ENCODE measurements around the gene TREML4. TPM values are rescaled to one million over a fixed set of nuclear protein-coding genes. Genes with fewer than 3 reads are reported as not detected.

TREML4 gene
- polyA plus RNA-seq, 2 of the 4 experiments (the other 2 are of a cell fraction) = not detected

DNA sequence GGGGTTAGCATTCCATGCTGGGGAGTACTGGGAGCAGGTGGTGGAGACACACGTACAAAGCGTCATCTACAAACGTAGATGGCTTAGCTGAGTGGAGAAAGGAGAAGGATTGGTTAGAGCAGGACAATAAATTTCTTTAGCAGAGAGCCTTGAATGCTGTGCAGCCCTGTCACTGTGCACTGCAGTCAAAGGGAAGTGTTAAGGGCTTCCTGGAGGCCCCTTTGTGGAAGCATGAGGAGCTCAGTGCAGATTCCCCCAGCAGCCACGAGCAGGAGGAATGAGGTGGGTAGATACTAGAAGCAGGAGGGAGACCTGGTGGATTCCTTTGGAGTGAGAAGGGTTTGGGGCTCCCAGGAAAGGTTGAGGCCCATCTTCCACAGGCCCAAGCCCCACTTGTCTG lies 6.1 kb upstream of the TREML4 start:
- H3K4me1 ChIP-seq = no peaks in the 10 kb centered on the region
- no peak for TF ChIP-seq RNF2 (IDR thresholded peaks at IDR 0.05; ENCODE audit: borderline replicate concordance, low read depth)
- no peak for TF ChIP-seq EP300 (IDR thresholded peaks at IDR 0.05)
- TF ChIP-seq SMC3 (IDR thresholded peaks at IDR 0.05) = no peak
- TF ChIP-seq JUNB (IDR thresholded peaks at IDR 0.05) = no peak
- no peak for TF ChIP-seq PHF8 (IDR thresholded peaks at IDR 0.05; ENCODE audit: borderline replicate concordance, low read depth)
- TF ChIP-seq KDM5A (IDR thresholded peaks at IDR 0.05) = no peak
- TF ChIP-seq, protein P1, sequence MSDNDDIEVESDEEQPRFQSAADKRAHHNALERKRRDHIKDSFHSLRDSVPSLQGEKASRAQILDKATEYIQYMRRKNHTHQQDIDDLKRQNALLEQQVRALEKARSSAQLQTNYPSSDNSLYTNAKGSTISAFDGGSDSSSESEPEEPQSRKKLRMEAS (IDR thresholded peaks at IDR 0.05) = no peak
- TF ChIP-seq EHF (CRISPR knock-in tag; IDR thresholded peaks at IDR 0.05) = no peak
- TF ChIP-seq CHD4 (IDR thresholded peaks at IDR 0.05; ENCODE audit: borderline replicate concordance) = no peak
- TF ChIP-seq HEYL (CRISPR knock-in tag; IDR thresholded peaks at IDR 0.05) = no peak
- TF ChIP-seq NFE2L2 (conservative IDR thresholded peaks at IDR 0.05; ENCODE audit: low read length) = no peak
- no peak for TF ChIP-seq HOXB5 (CRISPR knock-in tag; IDR thresholded peaks at IDR 0.05)
- TF ChIP-seq TP53 (CRISPR knock-in tag; IDR thresholded peaks at IDR 0.05) = no peak
- TF ChIP-seq CHD2 (IDR thresholded peaks at IDR 0.05; ENCODE audit: low read length, partially characterized antibody) = no peak
- TF ChIP-seq, protein P2, sequence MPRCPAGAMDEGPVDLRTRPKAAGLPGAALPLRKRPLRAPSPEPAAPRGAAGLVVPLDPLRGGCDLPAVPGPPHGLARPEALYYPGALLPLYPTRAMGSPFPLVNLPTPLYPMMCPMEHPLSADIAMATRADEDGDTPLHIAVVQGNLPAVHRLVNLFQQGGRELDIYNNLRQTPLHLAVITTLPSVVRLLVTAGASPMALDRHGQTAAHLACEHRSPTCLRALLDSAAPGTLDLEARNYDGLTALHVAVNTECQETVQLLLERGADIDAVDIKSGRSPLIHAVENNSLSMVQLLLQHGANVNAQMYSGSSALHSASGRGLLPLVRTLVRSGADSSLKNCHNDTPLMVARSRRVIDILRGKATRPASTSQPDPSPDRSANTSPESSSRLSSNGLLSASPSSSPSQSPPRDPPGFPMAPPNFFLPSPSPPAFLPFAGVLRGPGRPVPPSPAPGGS (IDR thresholded peaks at IDR 0.05) = no peak
- TF ChIP-seq FOXS1 (CRISPR knock-in tag; IDR thresholded peaks at IDR 0.05) = no peak
- FAIRE-seq = no peak
- no peak overlapping the region for H3K27ac ChIP-seq
- POLR2A ChIA-PET = no interaction called here
- no peak overlapping the region for H3K4me3 ChIP-seq
- no peak for DNase-seq (ENCODE audit: low read depth in 1 of 2, low spot score in 1 of 2)
- CTCF ChIA-PET = interaction anchor here (0.6 to 1.2 kb wide), 2 partner anchors 11 to 20 kb away, joined by 3 read pairs; no protein-coding TSS in a partner anchor
- 29% methylated on average over 4 of the region's 4 CpGs for WGBS (ENCODE audit: missing lambda C conversion rate)
- no peak for ATAC-seq
- H3K4me2 ChIP-seq = no peak overlapping the region
- H3K9me3 ChIP-seq = no peaks in the 10 kb centered on the region

DNA sequence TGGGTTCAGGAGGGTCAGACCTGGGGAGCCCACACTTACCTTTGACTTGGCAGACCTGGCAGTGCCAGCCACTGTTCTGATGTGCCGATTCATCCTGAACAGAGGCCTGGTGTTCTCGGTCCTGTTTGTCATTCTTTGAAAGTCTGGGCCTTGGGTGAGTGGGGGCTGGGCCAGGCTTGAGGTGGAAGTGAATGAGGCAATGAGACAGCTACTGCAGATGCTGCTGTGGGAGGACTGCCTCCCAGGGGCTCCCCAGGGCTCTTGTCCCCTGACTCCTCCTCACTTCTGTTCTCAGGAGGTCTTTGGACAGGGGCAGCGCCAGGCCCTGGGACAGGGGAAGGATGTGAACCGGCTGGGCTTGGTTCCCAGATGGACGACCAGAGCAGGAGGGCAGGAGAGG lies 5.6 kb upstream of the TREML4 start:
- POLR2A ChIA-PET = no interaction called here
- Histone ChIP-seq H3K4me1 (no peaks in the 10 kb centered on the region), H3K4me3 (no peak overlapping the region), H3K4me2 (no peak overlapping the region), H3K27ac (no peak overlapping the region), H3K9me3 (no peaks in the 10 kb centered on the region)
- ATAC-seq (no peak), DNase-seq (ENCODE audit: low read depth in 1 of 2, low spot score in 1 of 2) (no peak), FAIRE-seq (no peak)
- 40% methylated on average over 3 of the region's 5 CpGs for WGBS (ENCODE audit: missing lambda C conversion rate)
- no peak for TF ChIP-seq EHF (CRISPR knock-in tag; IDR thresholded peaks at IDR 0.05)
- TF ChIP-seq FOSL2 (IDR thresholded peaks at IDR 0.05) = no peak
- no peak for TF ChIP-seq FOSL2 (CRISPR knock-in tag; IDR thresholded peaks at IDR 0.05)
- no peak for TF ChIP-seq CBX2 (IDR thresholded peaks at IDR 0.05; ENCODE audit: borderline replicate concordance, low read depth)
- TF ChIP-seq NFE2L2 (conservative IDR thresholded peaks at IDR 0.05; ENCODE audit: low read length) = no peak
- CTCF ChIA-PET = interaction anchor here (1.2 kb wide), 1 partner anchor 20 kb away, joined by 3 read pairs; no protein-coding TSS in a partner anchor

DNA sequence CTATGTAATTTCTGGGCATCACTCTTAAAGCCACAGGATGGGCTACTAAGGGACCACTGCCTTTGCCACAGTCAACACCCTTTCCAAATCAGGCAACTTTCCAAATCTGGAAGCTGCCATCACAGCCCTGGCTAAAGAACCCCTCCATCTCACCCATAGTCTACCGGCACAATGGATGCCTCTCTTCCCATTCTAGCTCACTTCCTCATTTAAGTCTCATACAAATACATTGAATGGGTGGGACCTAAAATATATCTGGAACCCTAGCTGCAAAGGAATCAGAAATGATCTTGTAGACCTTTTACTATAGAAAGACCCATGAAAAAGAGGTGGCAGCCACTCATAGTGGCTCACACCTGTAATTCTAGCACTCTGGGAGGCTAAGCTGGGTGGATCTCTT lies 3.3 kb upstream of the TREML4 start:
- FAIRE-seq (no peak), ATAC-seq (no peak), DNase-seq (ENCODE audit: low read depth in 1 of 2, low spot score in 1 of 2) (no peak)
- ChIA-PET POLR2A (no interaction called here), CTCF (no interaction called here)
- 50% methylated on average over 1 of the region's 1 CpG for WGBS (ENCODE audit: missing lambda C conversion rate)
- Histone ChIP-seq H3K4me2 (no peak overlapping the region), H3K27ac (no peak overlapping the region), H3K4me1 (no peaks in the 10 kb centered on the region), H3K9me3 (no peaks in the 10 kb centered on the region), H3K4me3 (no peak overlapping the region)
- TF ChIP-seq TFCP2L1 (CRISPR knock-in tag; IDR thresholded peaks at IDR 0.05) (no peak), CBX2 (IDR thresholded peaks at IDR 0.05; ENCODE audit: borderline replicate concordance, low read depth) (no peak)
- TF ChIP-seq, protein P3, sequence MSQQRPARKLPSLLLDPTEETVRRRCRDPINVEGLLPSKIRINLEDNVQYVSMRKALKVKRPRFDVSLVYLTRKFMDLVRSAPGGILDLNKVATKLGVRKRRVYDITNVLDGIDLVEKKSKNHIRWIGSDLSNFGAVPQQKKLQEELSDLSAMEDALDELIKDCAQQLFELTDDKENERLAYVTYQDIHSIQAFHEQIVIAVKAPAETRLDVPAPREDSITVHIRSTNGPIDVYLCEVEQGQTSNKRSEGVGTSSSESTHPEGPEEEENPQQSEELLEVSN (IDR thresholded peaks at IDR 0.05; ENCODE audit: borderline replicate concordance, low read depth) = no peak

DNA sequence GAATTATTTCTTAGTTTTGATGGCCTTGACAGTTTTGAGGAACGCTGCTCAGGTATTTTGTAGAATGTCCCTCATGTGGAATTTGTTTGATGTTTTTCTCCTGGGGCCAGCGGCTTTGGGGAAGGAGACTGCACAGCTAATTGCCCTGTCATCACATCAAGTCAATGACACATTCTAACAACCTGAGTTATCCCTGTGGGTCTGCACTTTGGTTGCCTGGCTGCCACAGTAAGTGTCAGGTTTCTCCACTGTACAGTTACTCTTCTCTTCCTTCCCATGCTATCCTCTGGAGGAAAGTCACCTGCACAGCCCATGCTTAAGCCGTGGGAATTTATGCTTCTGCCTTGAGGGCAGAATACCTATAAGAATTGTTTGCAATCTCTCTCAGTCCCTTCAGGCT lies 1.4 kb upstream of the TREML4 start:
- no peak overlapping the region for H3K27ac ChIP-seq
- H3K4me2 ChIP-seq = no peak overlapping the region
- WGBS (ENCODE audit: missing lambda C conversion rate) = 13% methylated on average over 3 of the region's 3 CpGs
- no peaks in the 10 kb centered on the region for H3K9me3 ChIP-seq
- CTCF ChIA-PET = no interaction called here
- ATAC-seq = no peak
- no peak for FAIRE-seq
- TF ChIP-seq MAFK (IDR thresholded peaks at IDR 0.05; ENCODE audit: partially characterized antibody) = no peak
- TF ChIP-seq, protein P4, sequence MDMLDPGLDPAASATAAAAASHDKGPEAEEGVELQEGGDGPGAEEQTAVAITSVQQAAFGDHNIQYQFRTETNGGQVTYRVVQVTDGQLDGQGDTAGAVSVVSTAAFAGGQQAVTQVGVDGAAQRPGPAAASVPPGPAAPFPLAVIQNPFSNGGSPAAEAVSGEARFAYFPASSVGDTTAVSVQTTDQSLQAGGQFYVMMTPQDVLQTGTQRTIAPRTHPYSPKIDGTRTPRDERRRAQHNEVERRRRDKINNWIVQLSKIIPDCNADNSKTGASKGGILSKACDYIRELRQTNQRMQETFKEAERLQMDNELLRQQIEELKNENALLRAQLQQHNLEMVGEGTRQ (IDR thresholded peaks at IDR 0.05) = no peak
- TF ChIP-seq HOXB5 (CRISPR knock-in tag; IDR thresholded peaks at IDR 0.05) = no peak
- TF ChIP-seq HOXA7 (CRISPR knock-in tag; IDR thresholded peaks at IDR 0.05) = no peak
- no peak for TF ChIP-seq RAD21 (conservative IDR thresholded peaks at IDR 0.05 in 1 of 2, IDR thresholded peaks at IDR 0.05 in 1 of 2)
- no peak for TF ChIP-seq TFCP2L1 (CRISPR knock-in tag; IDR thresholded peaks at IDR 0.05)
- POLR2A ChIA-PET = no interaction called here
- H3K4me3 ChIP-seq = no peak overlapping the region
- no peaks in the 10 kb centered on the region for H3K4me1 ChIP-seq
- DNase-seq (ENCODE audit: low read depth in 1 of 2, low spot score in 1 of 2) = no peak
